ENCODE measurements around the gene RPAP3.

GRCh38 chr12:47621960-47622359 is 83.9 kb downstream of the RPAP3 start:
- TF ChIP-seq, protein P1, sequence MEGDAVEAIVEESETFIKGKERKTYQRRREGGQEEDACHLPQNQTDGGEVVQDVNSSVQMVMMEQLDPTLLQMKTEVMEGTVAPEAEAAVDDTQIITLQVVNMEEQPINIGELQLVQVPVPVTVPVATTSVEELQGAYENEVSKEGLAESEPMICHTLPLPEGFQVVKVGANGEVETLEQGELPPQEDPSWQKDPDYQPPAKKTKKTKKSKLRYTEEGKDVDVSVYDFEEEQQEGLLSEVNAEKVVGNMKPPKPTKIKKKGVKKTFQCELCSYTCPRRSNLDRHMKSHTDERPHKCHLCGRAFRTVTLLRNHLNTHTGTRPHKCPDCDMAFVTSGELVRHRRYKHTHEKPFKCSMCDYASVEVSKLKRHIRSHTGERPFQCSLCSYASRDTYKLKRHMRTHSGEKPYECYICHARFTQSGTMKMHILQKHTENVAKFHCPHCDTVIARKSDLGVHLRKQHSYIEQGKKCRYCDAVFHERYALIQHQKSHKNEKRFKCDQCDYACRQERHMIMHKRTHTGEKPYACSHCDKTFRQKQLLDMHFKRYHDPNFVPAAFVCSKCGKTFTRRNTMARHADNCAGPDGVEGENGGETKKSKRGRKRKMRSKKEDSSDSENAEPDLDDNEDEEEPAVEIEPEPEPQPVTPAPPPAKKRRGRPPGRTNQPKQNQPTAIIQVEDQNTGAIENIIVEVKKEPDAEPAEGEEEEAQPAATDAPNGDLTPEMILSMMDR (IDR thresholded peaks at IDR 0.05), result no peak
- no peak for TF ChIP-seq EP300 (IDR thresholded peaks at IDR 0.05)
